Osteocyte (in vitro differentiated cells): ENCODE results near the gene SLC17A4. TPM values are rescaled to one million over a fixed set of nuclear protein-coding genes. Genes with fewer than 3 reads are reported as not detected.

ENCODE experiments used
- DNase-seq: peaks from one replicate; pipeline ENCODE4 v3.0.0; 2021; ENCODE audit warnings: mixed read lengths; ENCODE audit not compliant: unreplicated experiment; ENCODE audit errors: extremely low spot score
- H3K27ac Mint-ChIP-seq: one replicate; pipeline ENCODE4 v1.8.0; 2021; ENCODE audit warnings: mild to moderate bottlenecking, mixed read lengths; ENCODE audit not compliant: unreplicated experiment
- H3K27me3 Mint-ChIP-seq: one replicate; pipeline ENCODE4 v1.8.0; 2021; ENCODE audit warnings: mixed read lengths; ENCODE audit not compliant: unreplicated experiment
- H3K36me3 Mint-ChIP-seq: one replicate; pipeline ENCODE4 v1.8.0; 2021; ENCODE audit warnings: mixed read lengths; ENCODE audit not compliant: unreplicated experiment
- H3K4me1 Mint-ChIP-seq: one replicate; pipeline ENCODE4 v1.8.0; 2021; ENCODE audit warnings: mixed read lengths; ENCODE audit not compliant: unreplicated experiment
- H3K4me3 Mint-ChIP-seq: one replicate; pipeline ENCODE4 v1.8.0; 2021; ENCODE audit warnings: mild to moderate bottlenecking, moderate library complexity, mixed read lengths; ENCODE audit not compliant: unreplicated experiment
- H3K9me3 Mint-ChIP-seq: one replicate; pipeline ENCODE4 v1.8.0; 2021; ENCODE audit warnings: mixed read lengths; ENCODE audit not compliant: unreplicated experiment
- CTCF ChIP-seq: fragments of 200-600 bp; sonication (generic); IDR thresholded peaks from 2 replicates; pipeline ENCODE4 v1.5.0; 2021; ENCODE audit warnings: antibody characterized with exemption, mild to moderate bottlenecking, moderate library complexity
- total RNA-seq: library from RNA; stranded (reverse); gene quantifications from 2 replicates; pipeline ENCODE4 v1.2.1, GENCODE V29; 2021

The SLC17A4 gene
- total RNA-seq, 1 donor from 2014 or later, result not detected

DNA sequence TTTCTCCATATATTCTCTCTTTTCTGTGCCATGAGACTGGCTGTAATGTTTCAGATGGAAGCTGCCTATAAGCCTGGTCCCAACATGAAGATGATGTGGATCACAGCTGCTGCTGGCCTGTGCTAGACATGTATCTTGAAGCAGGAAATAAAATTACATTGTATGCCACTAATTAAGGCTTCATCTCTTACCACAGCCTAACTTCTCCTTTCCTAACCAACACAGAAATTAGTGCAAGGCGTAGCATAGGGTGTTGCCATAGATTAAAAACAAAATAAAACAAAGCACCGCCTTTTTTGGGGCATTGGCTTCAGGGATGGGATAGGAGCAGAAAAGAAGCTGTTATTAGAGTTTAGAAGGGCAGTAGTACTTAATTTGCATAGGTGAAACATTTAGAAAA, 4.7 kb upstream of the SLC17A4 start:
- Mint-ChIP-seq H3K27ac (no peak overlapping the region), H3K4me1 (no peaks in the 10 kb centered on the region), H3K9me3 (no peaks in the 10 kb centered on the region), H3K4me3 (no peak overlapping the region), H3K27me3 (peaks cover 9% of the 10 kb centered on the region), H3K36me3 (no peaks in the 10 kb centered on the region)
- DNase-seq, result no peak
- TF ChIP-seq CTCF, result no peak

DNA sequence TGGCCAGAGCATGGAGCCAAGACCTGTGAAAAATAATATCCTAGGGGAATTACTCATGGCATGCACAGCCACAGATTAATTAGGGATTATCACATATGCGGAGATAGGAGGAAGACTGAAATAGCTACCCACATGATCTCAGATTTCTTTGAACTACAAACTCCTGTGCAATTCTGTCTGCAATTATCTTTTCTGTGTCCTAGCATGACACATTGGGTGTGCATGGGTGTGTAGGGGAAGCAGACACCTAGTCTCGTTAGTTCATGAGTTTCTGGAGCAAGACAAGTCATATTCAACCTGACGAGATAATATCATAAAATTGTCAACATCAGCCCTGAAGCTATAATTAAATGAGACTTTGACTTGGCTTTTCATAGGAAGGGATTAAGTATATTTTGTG, 3.6 kb upstream of the SLC17A4 start:
- Mint-ChIP-seq H3K27ac (no peak overlapping the region), H3K4me1 (no peaks in the 10 kb centered on the region), H3K4me3 (no peak overlapping the region), H3K9me3 (no peaks in the 10 kb centered on the region), H3K27me3 (peaks cover 12% of the 10 kb centered on the region), H3K36me3 (no peaks in the 10 kb centered on the region)
- DNase-seq, result no peak
- no peak for TF ChIP-seq CTCF

GRCh38 chr6:25753079-25753478, 1.5 kb upstream of the SLC17A4 start:
- TF ChIP-seq CTCF, result no peak
- no peaks in the 10 kb centered on the region for H3K36me3 Mint-ChIP-seq
- H3K4me1 Mint-ChIP-seq, result no peaks in the 10 kb centered on the region
- peaks cover 12% of the 10 kb centered on the region for H3K27me3 Mint-ChIP-seq
- no peak for DNase-seq
- H3K4me3 Mint-ChIP-seq, result no peak overlapping the region
- no peaks in the 10 kb centered on the region for H3K9me3 Mint-ChIP-seq
- no peak overlapping the region for H3K27ac Mint-ChIP-seq

- no peaks in the 10 kb centered on the region for H3K9me3 Mint-ChIP-seq
- TF ChIP-seq CTCF, result no peak
- H3K27me3 Mint-ChIP-seq, result peaks cover 23% of the 10 kb centered on the region
- no peak for DNase-seq
- H3K36me3 Mint-ChIP-seq, result no peaks in the 10 kb centered on the region
- H3K4me1 Mint-ChIP-seq, result no peaks in the 10 kb centered on the region
- no peak overlapping the region for H3K27ac Mint-ChIP-seq
- H3K4me3 Mint-ChIP-seq, result no peak overlapping the region
These were observed 941 bp downstream of the SLC17A4 start for GRCh38 chr6:25755483-25755882.

DNA sequence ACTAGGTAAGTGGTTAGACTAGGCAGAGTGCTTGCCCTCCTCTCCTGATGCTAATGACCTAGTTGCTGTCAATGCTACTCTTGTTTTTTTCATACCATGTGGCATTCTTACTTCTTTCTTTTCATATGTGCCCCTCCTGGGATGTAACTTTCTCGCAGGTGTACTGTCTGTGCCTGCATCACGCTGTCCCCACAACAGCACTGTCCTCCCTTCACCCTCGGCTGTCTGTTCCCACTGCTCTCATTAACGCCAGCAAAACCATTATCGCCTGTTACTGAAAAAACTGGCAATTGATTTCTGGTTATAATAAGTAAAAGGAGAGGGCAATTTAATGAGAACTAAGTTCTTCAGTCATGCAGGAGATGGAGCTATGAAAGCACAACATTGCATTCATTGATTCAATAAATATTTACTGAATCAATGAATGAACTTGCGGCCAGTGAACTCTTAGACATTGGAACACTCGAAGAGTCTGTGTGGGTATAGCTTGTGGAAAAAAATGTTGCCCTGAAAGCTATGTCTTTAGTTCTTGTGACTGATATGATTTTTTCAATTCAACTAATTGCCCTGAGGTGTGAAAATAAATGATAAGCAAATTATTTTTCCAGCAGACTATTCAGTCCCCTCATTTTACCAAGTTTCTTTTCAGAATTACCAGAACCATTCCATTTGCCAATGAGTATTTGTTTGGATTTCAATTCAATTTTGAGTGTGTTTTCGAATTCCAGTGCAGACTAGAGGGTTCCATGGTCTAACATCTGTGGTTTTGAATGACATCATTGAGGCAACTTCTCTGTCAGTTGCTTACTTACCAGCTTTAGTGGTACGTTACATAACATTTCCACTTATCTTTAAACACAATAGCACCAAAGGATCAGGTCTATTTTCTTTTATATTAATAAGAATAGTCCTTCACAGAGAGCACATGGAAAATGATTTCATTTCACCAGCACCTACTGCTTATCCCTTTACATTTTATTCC, 2.1 kb downstream of the SLC17A4 start:
- no peak for TF ChIP-seq CTCF
- no peaks in the 10 kb centered on the region for H3K36me3 Mint-ChIP-seq
- no peaks in the 10 kb centered on the region for H3K4me1 Mint-ChIP-seq
- H3K4me3 Mint-ChIP-seq, result no peak overlapping the region
- H3K27me3 Mint-ChIP-seq, result peaks cover 29% of the 10 kb centered on the region
- no peak for DNase-seq
- no peaks in the 10 kb centered on the region for H3K9me3 Mint-ChIP-seq
- no peak overlapping the region for H3K27ac Mint-ChIP-seq
